ENCODE data around the gene SCART1.

- TF ChIP-seq POLR2AphosphoS5 (IDR thresholded peaks at IDR 0.05; ENCODE audit: insufficient read depth in 1 of 2, low read depth in 1 of 2), result no peak
- TF ChIP-seq, protein P1, sequence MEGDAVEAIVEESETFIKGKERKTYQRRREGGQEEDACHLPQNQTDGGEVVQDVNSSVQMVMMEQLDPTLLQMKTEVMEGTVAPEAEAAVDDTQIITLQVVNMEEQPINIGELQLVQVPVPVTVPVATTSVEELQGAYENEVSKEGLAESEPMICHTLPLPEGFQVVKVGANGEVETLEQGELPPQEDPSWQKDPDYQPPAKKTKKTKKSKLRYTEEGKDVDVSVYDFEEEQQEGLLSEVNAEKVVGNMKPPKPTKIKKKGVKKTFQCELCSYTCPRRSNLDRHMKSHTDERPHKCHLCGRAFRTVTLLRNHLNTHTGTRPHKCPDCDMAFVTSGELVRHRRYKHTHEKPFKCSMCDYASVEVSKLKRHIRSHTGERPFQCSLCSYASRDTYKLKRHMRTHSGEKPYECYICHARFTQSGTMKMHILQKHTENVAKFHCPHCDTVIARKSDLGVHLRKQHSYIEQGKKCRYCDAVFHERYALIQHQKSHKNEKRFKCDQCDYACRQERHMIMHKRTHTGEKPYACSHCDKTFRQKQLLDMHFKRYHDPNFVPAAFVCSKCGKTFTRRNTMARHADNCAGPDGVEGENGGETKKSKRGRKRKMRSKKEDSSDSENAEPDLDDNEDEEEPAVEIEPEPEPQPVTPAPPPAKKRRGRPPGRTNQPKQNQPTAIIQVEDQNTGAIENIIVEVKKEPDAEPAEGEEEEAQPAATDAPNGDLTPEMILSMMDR (IDR thresholded peaks at IDR 0.05), result no peak
Observed at GRCh38 chr10:133461027-133461426, 7.3 kb downstream of the SCART1 start.

Data from vagina (tissue), 2 donors.